CD14-positive monocyte (primary cell): ENCODE results near the gene SMIM22. TPM values are rescaled to one million over a fixed set of nuclear protein-coding genes. Genes with fewer than 3 reads are reported as not detected.

Experiments used
- DNase-seq, 3 donors: peaks; one replicate each; pipeline ENCODE4 v3.0.0-alpha.2; 2011 to 2022
- H2AFZ ChIP-seq: 2 replicates; pipeline ENCODE4 v1.6.0; 2012; ENCODE audit warnings: mild to moderate bottlenecking, low read depth, low read length, inconsistent platforms; ENCODE audit not compliant: insufficient read depth, poor library complexity, severe bottlenecking
- H3K27ac ChIP-seq, 2 donors: 1 replicate in 1 of 2; 2 replicates in 1 of 2; pipeline ENCODE4 v1.5.1; 2012 to 2013; ENCODE audit warnings: low read length in 2 of 2, control low read depth in 1 of 2, inconsistent platforms in 1 of 2, low read depth in 1 of 2, mild to moderate bottlenecking in 1 of 2
- H3K27me3 ChIP-seq, 2 donors: one replicate each; pipeline versions ENCODE4 v1.6.0 to v1.6.1; 2011 to 2013; ENCODE audit warnings: low read length in 2 of 2; ENCODE audit not compliant: control insufficient read depth in 2 of 2, insufficient read depth in 2 of 2
- H3K36me3 ChIP-seq, 2 donors: replicated peaks in 1 of 2; 1 replicate in 1 of 2; 2 replicates in 1 of 2; pipeline versions ENCODE4 v1.5.1 to v1.6.1; 2012 to 2013; ENCODE audit warnings: low read length in 2 of 2, control low read depth in 1 of 2, inconsistent platforms in 1 of 2, mild to moderate bottlenecking in 1 of 2; ENCODE audit not compliant: insufficient read depth in 2 of 2, control insufficient read depth in 1 of 2
- H3K4me1 ChIP-seq, 2 donors: 1 replicate in 1 of 2; 2 replicates in 1 of 2; pipeline versions ENCODE4 v1.5.1 to v1.6.1; 2012 to 2013; ENCODE audit warnings: low read length in 2 of 2, control low read depth in 1 of 2, inconsistent platforms in 1 of 2, mild to moderate bottlenecking in 1 of 2, moderate library complexity in 1 of 2; ENCODE audit not compliant: insufficient read depth in 2 of 2, control insufficient read depth in 1 of 2
- H3K4me2 ChIP-seq: replicated peaks from 2 replicates; pipeline ENCODE3; 2012; ENCODE audit warnings: low read length, moderate library complexity, mild to moderate bottlenecking; ENCODE audit not compliant: poor library complexity, severe bottlenecking; ENCODE audit errors: extremely low read depth
- H3K4me3 ChIP-seq, 3 experiments: fragments of 200-600 bp in 1 of 3; sonication (generic) in 1 of 3; replicated peaks in 1 of 3; 1 replicate in 2 of 3; 2 replicates in 1 of 3; pipeline ENCODE4 v1.5.1; 2011 to 2013; ENCODE audit warnings: low read length in 3 of 3, mild to moderate bottlenecking in 3 of 3, control low read depth in 2 of 3, low read depth in 2 of 3, inconsistent platforms in 1 of 3, moderate library complexity in 1 of 3
- H3K79me2 ChIP-seq: 2 replicates; pipeline ENCODE4 v1.6.0; 2012; ENCODE audit warnings: mild to moderate bottlenecking, control low read depth, inconsistent platforms, low read length, moderate library complexity; ENCODE audit not compliant: insufficient read depth
- H3K9ac ChIP-seq: 2 replicates; pipeline ENCODE4 v1.6.0; 2017; ENCODE audit warnings: low read length, mild to moderate bottlenecking; ENCODE audit not compliant: insufficient read depth, poor library complexity, severe bottlenecking
- H3K9me3 ChIP-seq, 2 donors: replicated peaks in 1 of 2; 1 replicate in 1 of 2; 2 replicates in 1 of 2; pipeline versions ENCODE4 v1.5.1 to v1.6.1; 2012 to 2013; ENCODE audit warnings: low read length in 2 of 2, control low read depth in 1 of 2; ENCODE audit not compliant: control insufficient read depth in 1 of 2, insufficient read depth in 1 of 2
- H4K20me1 ChIP-seq: 2 replicates; pipeline ENCODE4 v1.6.0; 2012; ENCODE audit warnings: mild to moderate bottlenecking, low read length, control low read depth, moderate library complexity; ENCODE audit not compliant: insufficient read depth
- H3K27ac Mint-ChIP-seq, 7 donors: one replicate each; pipeline ENCODE4 v1.8.0; 2020; ENCODE audit warnings: mild to moderate bottlenecking in 7 of 7, mixed read lengths in 7 of 7, moderate library complexity in 6 of 7, inconsistent platforms in 2 of 7
- H3K27me3 Mint-ChIP-seq, 3 donors: one replicate each; pipeline ENCODE4 v1.8.0; 2021 to 2022; ENCODE audit warnings: low read depth in 3 of 3, mild to moderate bottlenecking in 3 of 3, mixed read lengths in 3 of 3, moderate library complexity in 3 of 3, inconsistent platforms in 1 of 3
- H3K36me3 Mint-ChIP-seq, 2 donors: one replicate each; pipeline ENCODE4 v1.8.0; 2020; ENCODE audit warnings: mixed read lengths in 2 of 2, inconsistent platforms in 1 of 2, mild to moderate bottlenecking in 1 of 2
- H3K4me1 Mint-ChIP-seq: one replicate; pipeline ENCODE4 v1.8.0; 2020; ENCODE audit warnings: mild to moderate bottlenecking, mixed read lengths
- H3K4me3 Mint-ChIP-seq, 2 donors: one replicate each; pipeline ENCODE4 v1.8.0; 2020; ENCODE audit warnings: mild to moderate bottlenecking in 2 of 2, mixed read lengths in 2 of 2, moderate library complexity in 1 of 2
- H3K9me3 Mint-ChIP-seq, 7 donors: one replicate each; pipeline ENCODE4 v1.8.0; 2020 to 2022; ENCODE audit warnings: mixed read lengths in 7 of 7, mild to moderate bottlenecking in 6 of 7, moderate library complexity in 6 of 7, inconsistent platforms in 2 of 7
- CTCF ChIP-seq: fragments of 200-600 bp; IDR thresholded peaks from one replicate; pipeline ENCODE4 v1.8.0; 2022; ENCODE audit warnings: antibody characterized with exemption, mild to moderate bottlenecking
- WGBS: methylation state at CpG from one replicate; pipeline ENCODE4 v1.1.5; 2013; ENCODE audit warnings: missing lambda C conversion rate; ENCODE audit not compliant: insufficient coverage; 5-methylcytosine and 5-hydroxymethylcytosine counted together
- intact Hi-C, 2 donors: fragments of 100-400 bp; cut with micrococcal nuclease; formaldehyde crosslinking; loops; one replicate each; pipeline versions ENCODE4 v1.15.0 to v1.15.1; 2023
- polyA plus RNA-seq, 3 donors: library from polyadenylated mRNA; depleted of rRNA in 1 of 3; unstranded in 2 of 3; stranded (reverse) in 1 of 3; fragments of 300-500 nt in 2 of 3; fragments of >200 nt in 1 of 3; fragmentation: Illumina TruSeq in 2 of 3; gene quantifications; 1 replicate in 2 of 3; 2 replicates in 1 of 3; pipeline ENCODE4 v1.2.3, GENCODE V29; 2012 to 2021

SMIM22 gene
- polyA plus RNA-seq, 3 donors: not detected

DNA sequence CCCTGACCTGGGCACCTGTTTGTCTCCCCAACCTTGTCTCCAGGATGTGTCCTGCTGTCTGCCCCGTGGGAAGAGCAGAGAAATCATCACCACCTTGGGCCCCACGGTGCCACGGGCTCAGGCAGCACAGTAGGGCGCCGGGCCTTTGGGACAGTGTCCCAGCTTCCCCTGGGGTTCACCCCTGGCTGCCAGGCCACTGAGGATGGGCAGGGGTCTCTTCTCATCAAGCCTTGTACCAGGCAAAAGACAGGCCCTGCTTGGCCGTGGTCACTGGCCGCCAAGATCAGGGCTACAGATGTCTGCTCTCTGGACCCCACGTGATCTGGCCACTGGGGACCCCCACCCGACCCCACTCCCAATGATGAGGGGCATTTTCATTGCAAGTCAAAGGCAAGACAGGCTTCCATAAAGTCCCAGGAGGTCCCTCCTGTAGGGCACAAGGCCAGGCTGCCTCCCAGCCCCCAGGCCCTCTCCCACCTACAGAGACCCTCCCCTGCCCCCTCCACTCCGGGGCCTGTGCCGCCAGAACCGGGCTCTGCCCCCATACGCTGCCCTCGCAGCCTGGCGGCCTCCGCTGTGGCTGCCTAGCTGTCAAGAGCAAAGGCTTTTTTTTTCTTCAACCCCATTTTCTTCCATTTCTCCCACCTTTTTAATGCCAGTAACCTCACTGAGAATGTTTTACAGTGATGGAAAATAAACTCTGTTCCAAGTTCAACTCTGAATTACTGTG, 46.3 kb upstream of the SMIM22 start:
- Histone ChIP-seq H3K4me3 (no peak overlapping the region), H3K9ac (no peak overlapping the region), H2AFZ (no peak overlapping the region), H3K27me3 (no peaks in the 10 kb centered on the region), H3K79me2 (no peaks in the 10 kb centered on the region), H3K27ac (no peak overlapping the region), H3K9me3 (no peaks in the 10 kb centered on the region), H3K36me3 (peaks cover 37 to 42% of the 10 kb centered on the region in 2 donors), H3K4me1 (no peaks in the 10 kb centered on the region), H4K20me1 (no peaks in the 10 kb centered on the region), H3K4me2 (no peak overlapping the region)
- H3K27ac Mint-ChIP-seq: peak overlapping the region in 5 of 7 donors; percentile 2 to 66 (median 20)
- H3K9me3 Mint-ChIP-seq: no peaks in the 10 kb centered on the region
- no peak overlapping the region for H3K4me3 Mint-ChIP-seq
- DNase-seq: no peak
- WGBS: 96% methylated on average over 12 of the region's 16 CpGs
- intact Hi-C loops: no loop called here
- peaks cover 2 to 4% (median 2%) of the 10 kb centered on the region in 3 donors for H3K27me3 Mint-ChIP-seq
- no peaks in the 10 kb centered on the region for H3K4me1 Mint-ChIP-seq
- no peak for TF ChIP-seq CTCF
- H3K36me3 Mint-ChIP-seq: peaks cover 28 to 35% of the 10 kb centered on the region in 2 donors

GRCh38 chr16:4749700-4750257, 45.4 kb upstream of the SMIM22 start:
- Histone ChIP-seq H3K27me3 (no peaks in the 10 kb centered on the region), H3K4me1 (no peaks in the 10 kb centered on the region), H3K27ac (no peak overlapping the region), H3K9me3 (peaks cover 0 to 2% of the 10 kb centered on the region in 2 donors), H4K20me1 (no peaks in the 10 kb centered on the region), H3K79me2 (no peaks in the 10 kb centered on the region), H3K36me3 (peaks cover 43 to 48% of the 10 kb centered on the region in 2 donors), H3K4me3 (no peak overlapping the region), H3K4me2 (no peak overlapping the region), H2AFZ (no peak overlapping the region), H3K9ac (no peak overlapping the region)
- no peaks in the 10 kb centered on the region for H3K4me1 Mint-ChIP-seq
- peaks cover 32 to 40% of the 10 kb centered on the region in 2 donors for H3K36me3 Mint-ChIP-seq
- H3K9me3 Mint-ChIP-seq: peaks cover 0 to 2% (median under 1%) of the 10 kb centered on the region in 7 donors
- no peak for DNase-seq
- TF ChIP-seq CTCF: no peak
- H3K27me3 Mint-ChIP-seq: peaks cover 0 to 2% (median 0%) of the 10 kb centered on the region in 3 donors
- intact Hi-C loops: no loop called here
- H3K27ac Mint-ChIP-seq: peak overlapping the region in 1 of 7 donors; percentile 40
- no peak overlapping the region for H3K4me3 Mint-ChIP-seq
- WGBS: 100% methylated on average over 3 of the region's 10 CpGs
